ENCODE data around the gene ARFGEF3. TPM values are rescaled to one million over a fixed set of nuclear protein-coding genes. Genes with fewer than 3 reads are reported as not detected.
A peak's percentile ranks its signal among the peaks of the same experiment; 100 is the strongest.

Gene ARFGEF3
- total RNA-seq, 1 donor from 2014 or later, result 3.8 TPM

DNA sequence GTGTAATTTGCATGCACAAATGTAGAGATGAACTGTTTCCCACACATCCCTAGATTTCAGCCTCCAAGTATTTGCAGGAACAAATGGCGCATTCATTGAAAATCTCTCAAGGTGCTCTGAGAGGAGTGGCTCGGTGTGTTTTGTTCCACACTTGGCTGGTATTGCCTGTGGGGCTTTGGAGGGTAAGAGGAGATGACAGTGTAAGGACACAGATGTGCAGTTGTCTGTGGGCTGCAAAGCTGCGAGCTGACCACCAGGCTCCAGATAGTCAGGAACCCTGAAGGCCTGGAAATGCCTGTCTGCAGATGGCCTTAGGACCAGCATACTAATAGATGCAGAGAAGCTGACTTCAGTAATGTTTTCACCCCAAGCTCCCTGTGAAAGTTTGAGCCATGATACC is 114.2 kb downstream of the ARFGEF3 start:
- no peak overlapping the region for H3K9ac ChIP-seq
- no peaks in the 10 kb centered on the region for H4K20me1 ChIP-seq (ENCODE audit: low read depth)
- no peaks in the 10 kb centered on the region for H3K9me3 ChIP-seq (ENCODE audit: low read depth)
- no peak overlapping the region for H2AFZ ChIP-seq (replicated peaks)
- no peaks in the 10 kb centered on the region for H3K79me2 ChIP-seq (ENCODE audit: low read depth)
- H3K27ac ChIP-seq, result no peak overlapping the region
- H3K36me3 ChIP-seq, result no peaks in the 10 kb centered on the region
- DNase-seq (ENCODE audit: low spot score), result peak; percentile 16
- H3K4me1 ChIP-seq, result no peaks in the 10 kb centered on the region
- Mint-ChIP-seq H3K4me3 (no peak overlapping the region), H3K9me3 (no peaks in the 10 kb centered on the region), H3K27me3 (ENCODE audit: insufficient read depth, low read depth) (no peaks in the 10 kb centered on the region), H3K36me3 (no peaks in the 10 kb centered on the region), H3K27ac (no peak overlapping the region), H3K4me1 (no peaks in the 10 kb centered on the region)
- H3K27me3 ChIP-seq, result no peaks in the 10 kb centered on the region
- no peak overlapping the region for H3K4me3 ChIP-seq
- H3F3A ChIP-seq (ENCODE audit: low read depth), result no peaks in the 10 kb centered on the region
- no peak overlapping the region for H3K4me2 ChIP-seq
- TF ChIP-seq EZH2 (IDR thresholded peaks at IDR 0.05), result no peak
- TF ChIP-seq EZH2phosphoT487 (IDR thresholded peaks at IDR 0.05), result no peak
- no peak for TF ChIP-seq CTCF (IDR thresholded peaks at IDR 0.05)

DNA sequence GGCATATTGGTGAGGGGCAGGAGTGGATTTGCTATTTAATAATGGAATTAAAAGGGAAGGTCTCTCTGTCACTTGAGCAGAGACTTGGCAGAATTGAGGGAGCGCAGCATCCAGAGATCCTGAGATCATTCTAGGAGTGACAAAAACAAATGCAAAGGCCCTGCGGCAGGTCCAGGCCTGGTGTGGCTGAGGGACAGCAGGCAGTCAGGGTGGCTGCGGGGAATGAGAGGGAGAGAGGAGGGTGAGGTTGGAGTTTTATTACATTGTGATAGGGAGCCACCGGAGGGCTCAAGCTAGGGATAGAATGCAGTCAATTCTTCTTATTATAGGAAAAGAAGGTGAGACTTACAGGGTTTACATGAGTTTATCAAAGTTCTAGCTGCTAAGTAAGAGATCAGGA is 116.1 kb downstream of the ARFGEF3 start:
- H3K9ac ChIP-seq, result no peak overlapping the region
- no peak overlapping the region for H2AFZ ChIP-seq (replicated peaks)
- Mint-ChIP-seq H3K9me3 (no peaks in the 10 kb centered on the region), H3K27me3 (ENCODE audit: insufficient read depth, low read depth) (no peaks in the 10 kb centered on the region), H3K36me3 (no peaks in the 10 kb centered on the region), H3K4me1 (no peaks in the 10 kb centered on the region), H3K4me3 (no peak overlapping the region), H3K27ac (no peak overlapping the region)
- no peak overlapping the region for H3K4me2 ChIP-seq
- no peaks in the 10 kb centered on the region for H3K79me2 ChIP-seq (ENCODE audit: low read depth)
- H3K9me3 ChIP-seq (ENCODE audit: low read depth), result no peaks in the 10 kb centered on the region
- no peak for TF ChIP-seq CTCF (IDR thresholded peaks at IDR 0.05)
- TF ChIP-seq EZH2 (IDR thresholded peaks at IDR 0.05), result no peak
- TF ChIP-seq EZH2phosphoT487 (IDR thresholded peaks at IDR 0.05), result no peak
- no peak overlapping the region for H3K4me3 ChIP-seq
- no peaks in the 10 kb centered on the region for H3K4me1 ChIP-seq
- no peaks in the 10 kb centered on the region for H4K20me1 ChIP-seq (ENCODE audit: low read depth)
- H3K36me3 ChIP-seq, result no peaks in the 10 kb centered on the region
- H3F3A ChIP-seq (ENCODE audit: low read depth), result no peaks in the 10 kb centered on the region
- no peak for DNase-seq (ENCODE audit: low spot score)
- H3K27ac ChIP-seq, result no peak overlapping the region
- H3K27me3 ChIP-seq, result no peaks in the 10 kb centered on the region

DNA sequence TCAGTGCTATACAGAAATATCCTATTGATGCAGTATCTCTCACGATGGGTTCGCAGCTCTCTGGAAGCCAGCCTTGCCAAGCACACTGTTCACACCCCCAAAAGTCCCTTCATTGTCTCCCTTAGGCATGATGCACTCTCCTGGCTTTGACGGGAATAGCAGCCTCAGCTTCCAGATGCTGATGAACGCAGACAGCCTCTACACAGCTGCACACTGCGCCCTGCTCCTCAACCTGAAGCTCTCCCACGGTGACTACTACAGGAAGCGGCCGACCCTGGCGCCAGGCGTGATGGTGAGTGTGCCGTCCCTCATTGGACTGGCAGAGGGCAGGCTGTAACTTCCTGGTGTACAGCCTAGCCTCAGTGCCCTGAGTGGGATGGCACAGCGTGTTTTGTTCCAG is 116.6 kb downstream of the ARFGEF3 start:
- Histone ChIP-seq H3K4me1 (no peaks in the 10 kb centered on the region), H3K9ac (no peak overlapping the region), H3K79me2 (ENCODE audit: low read depth) (no peaks in the 10 kb centered on the region), H3K9me3 (ENCODE audit: low read depth) (no peaks in the 10 kb centered on the region), H3K4me2 (no peak overlapping the region), H3K27ac (no peak overlapping the region), H4K20me1 (ENCODE audit: low read depth) (no peaks in the 10 kb centered on the region), H3F3A (ENCODE audit: low read depth) (no peaks in the 10 kb centered on the region), H3K27me3 (no peaks in the 10 kb centered on the region), H3K36me3 (no peaks in the 10 kb centered on the region), H3K4me3 (no peak overlapping the region), H2AFZ (replicated peaks) (no peak overlapping the region)
- H3K27ac Mint-ChIP-seq, result no peak overlapping the region
- DNase-seq (ENCODE audit: low spot score), result peak; percentile 68
- H3K4me3 Mint-ChIP-seq, result no peak overlapping the region
- no peak for TF ChIP-seq EZH2 (IDR thresholded peaks at IDR 0.05)
- TF ChIP-seq CTCF (IDR thresholded peaks at IDR 0.05), result peak; percentile 49
- TF ChIP-seq EZH2phosphoT487 (IDR thresholded peaks at IDR 0.05), result no peak
- H3K36me3 Mint-ChIP-seq, result no peaks in the 10 kb centered on the region
- no peaks in the 10 kb centered on the region for H3K27me3 Mint-ChIP-seq (ENCODE audit: insufficient read depth, low read depth)
- no peaks in the 10 kb centered on the region for H3K9me3 Mint-ChIP-seq
- no peaks in the 10 kb centered on the region for H3K4me1 Mint-ChIP-seq
